H1 (cell line): ENCODE results near the gene DPF1. TPM values are rescaled to one million over a fixed set of nuclear protein-coding genes. Genes with fewer than 3 reads are reported as not detected.

Source experiments
- CTCF ChIA-PET: fragments of 300-600 bp; sonication (Branson Sonifier 250); formaldehyde crosslinking; loops from one replicate; lab custom pipeline; 2021; ENCODE audit not compliant: partially characterized antibody; lab: Charles Lee
- POLR2A ChIA-PET: fragments of 300-600 bp; sonication (Branson Sonifier 250); formaldehyde crosslinking; loops from one replicate; lab custom pipeline; 2021; ENCODE audit warnings: inconsistent platforms; ENCODE audit not compliant: partially characterized antibody; lab: Charles Lee
- DNase-seq, 2 experiments: peaks; one replicate each; pipeline versions ENCODE4 v3.0.0 to v3.0.0-alpha.2; 2010 to 2022; ENCODE audit warnings: low spot score in 2 of 2, low read depth in 1 of 2, mixed read lengths in 1 of 2
- FAIRE-seq: peaks from 2 replicates; lab custom pipeline; 2011; peaks lifted over from hg19 to GRCh38; lab: Jason Lieb, UNC
- H2AFZ ChIP-seq: 2 replicates; pipeline ENCODE4 v1.8.1; 2012; ENCODE audit warnings: low read length, inconsistent platforms
- H2AK5ac ChIP-seq: 2 replicates; pipeline ENCODE4 v1.6.1; 2013; ENCODE audit warnings: low read depth, low read length
- H2BK120ac ChIP-seq: replicated peaks from 2 replicates; pipeline ENCODE3; 2013; ENCODE audit warnings: low read depth, low read length, inconsistent platforms
- H2BK12ac ChIP-seq: 2 replicates; pipeline ENCODE4 v1.6.1; 2013; ENCODE audit warnings: low read depth, low read length
- H2BK15ac ChIP-seq: 2 replicates; pipeline ENCODE4 v1.6.1; 2013; ENCODE audit warnings: low read length
- H2BK20ac ChIP-seq: 2 replicates; pipeline ENCODE4 v1.6.1; 2013; ENCODE audit warnings: low read length
- H2BK5ac ChIP-seq: 2 replicates; pipeline ENCODE4 v1.6.1; 2013; ENCODE audit warnings: low read depth, low read length
- H3K14ac ChIP-seq: 2 replicates; pipeline ENCODE4 v1.6.1; 2013; ENCODE audit warnings: inconsistent platforms; ENCODE audit not compliant: insufficient read length
- H3K18ac ChIP-seq: 2 replicates; pipeline ENCODE4 v1.6.1; 2013; ENCODE audit warnings: low read length; ENCODE audit errors: extremely low read depth
- H3K23ac ChIP-seq: 2 replicates; pipeline ENCODE4 v1.6.1; 2013; ENCODE audit warnings: inconsistent platforms; ENCODE audit not compliant: insufficient read length
- H3K23me2 ChIP-seq: 2 replicates; pipeline ENCODE4 v1.6.1; 2013; ENCODE audit warnings: low read depth, low read length
- H3K27ac ChIP-seq: 2 replicates; pipeline ENCODE4 v1.6.1; 2011; ENCODE audit warnings: low read depth, low read length, inconsistent platforms
- H3K27me3 ChIP-seq, 4 experiments: replicated peaks in 1 of 4; 1 replicate in 1 of 4; 2 replicates in 3 of 4; pipeline versions ENCODE4 v1.6.1 to v1.8.1; 2011 to 2013; ENCODE audit warnings: low read length in 3 of 4, mild to moderate bottlenecking in 3 of 4, inconsistent platforms in 2 of 4, mixed read lengths in 2 of 4, moderate library complexity in 1 of 4; ENCODE audit not compliant: control insufficient read depth in 3 of 4, insufficient read depth in 3 of 4; ENCODE audit errors: extremely low read depth in 1 of 4
- H3K36me3 ChIP-seq, 4 experiments: 2 replicates each; pipeline versions ENCODE4 v1.6.1 to v1.8.1; 2011 to 2013; ENCODE audit warnings: mild to moderate bottlenecking in 4 of 4, low read length in 3 of 4, moderate library complexity in 2 of 4, control low read depth in 1 of 4, inconsistent platforms in 1 of 4; ENCODE audit not compliant: insufficient read depth in 4 of 4, control insufficient read depth in 2 of 4
- H3K4ac ChIP-seq: replicated peaks from 2 replicates; pipeline ENCODE3; 2013; ENCODE audit warnings: low read length, low read depth, mixed read lengths, inconsistent platforms; ENCODE audit not compliant: insufficient read length
- H3K4me1 ChIP-seq, 4 experiments: replicated peaks in 1 of 4; 1 replicate in 1 of 4; 2 replicates in 3 of 4; pipeline versions ENCODE4 v1.6.1 to v1.8.1; 2011 to 2013; ENCODE audit warnings: low read length in 3 of 4, inconsistent platforms in 2 of 4, mixed read lengths in 1 of 4; ENCODE audit not compliant: insufficient read depth in 4 of 4, control insufficient read depth in 3 of 4
- H3K4me2 ChIP-seq, 2 experiments: 2 replicates each; pipeline versions ENCODE4 v1.6.1 to v1.8.1; 2011 to 2013; ENCODE audit warnings: low read depth in 2 of 2, low read length in 2 of 2, control low read depth in 1 of 2, inconsistent platforms in 1 of 2, mild to moderate bottlenecking in 1 of 2; ENCODE audit not compliant: insufficient read depth in 1 of 2
- H3K4me3 ChIP-seq, 4 experiments: fragments of 200-600, 300-600 bp in 1 of 4; sonication (generic), shearing (Covaris generic), sonication (Bioruptor Twin) in 1 of 4; 2 replicates each; pipeline versions ENCODE4 v1.5.1 to v1.8.1; 2011 to 2016; ENCODE audit warnings: low read length in 4 of 4, low read depth in 3 of 4, control low read depth in 2 of 4, inconsistent platforms in 2 of 4, mild to moderate bottlenecking in 2 of 4, mixed read lengths in 1 of 4, moderate library complexity in 1 of 4; ENCODE audit not compliant: insufficient read depth in 2 of 4; ENCODE audit errors: extremely low read depth in 1 of 4
- H3K56ac ChIP-seq: replicated peaks from 2 replicates; pipeline ENCODE3; 2013; ENCODE audit warnings: low read depth, mild to moderate bottlenecking, mixed read lengths, low read length, inconsistent platforms; ENCODE audit not compliant: insufficient read length
- H3K79me1 ChIP-seq: 2 replicates; pipeline ENCODE4 v1.6.1; 2013; ENCODE audit warnings: low read depth, low read length, control low read depth
- H3K79me2 ChIP-seq, 2 experiments: 2 replicates each; pipeline versions ENCODE4 v1.6.1 to v1.8.1; 2012 to 2013; ENCODE audit warnings: low read length in 2 of 2, mild to moderate bottlenecking in 2 of 2, inconsistent platforms in 1 of 2; ENCODE audit not compliant: insufficient read depth in 2 of 2, control insufficient read depth in 1 of 2
- H3K9ac ChIP-seq, 4 experiments: replicated peaks in 1 of 4; 1 replicate in 1 of 4; 2 replicates in 3 of 4; pipeline versions ENCODE4 v1.6.1 to v1.8.1; 2011 to 2013; ENCODE audit warnings: low read depth in 3 of 4, low read length in 3 of 4, control low read depth in 2 of 4, mild to moderate bottlenecking in 2 of 4, moderate library complexity in 2 of 4, inconsistent platforms in 1 of 4; ENCODE audit errors: extremely low read depth in 1 of 4
- H3K9me3 ChIP-seq, 2 experiments: 2 replicates each; pipeline versions ENCODE4 v1.6.1 to v1.8.1; 2012 to 2013; ENCODE audit warnings: mild to moderate bottlenecking in 2 of 2, moderate library complexity in 2 of 2, control low read depth in 1 of 2, inconsistent platforms in 1 of 2, low read depth in 1 of 2, low read length in 1 of 2, mixed read lengths in 1 of 2; ENCODE audit not compliant: insufficient read depth in 2 of 2
- H4K20me1 ChIP-seq, 2 experiments: replicated peaks in 1 of 2; 2 replicates each; pipeline versions ENCODE3 to v1.8.1; 2011 to 2013; ENCODE audit warnings: inconsistent platforms in 2 of 2, low read length in 2 of 2, mild to moderate bottlenecking in 1 of 2; ENCODE audit not compliant: insufficient read depth in 2 of 2, control insufficient read depth in 1 of 2
- H4K5ac ChIP-seq: 2 replicates; pipeline ENCODE4 v1.6.1; 2013; ENCODE audit warnings: low read length, low read depth, mixed read lengths, inconsistent platforms; ENCODE audit not compliant: insufficient read length
- H4K8ac ChIP-seq: 2 replicates; pipeline ENCODE4 v1.8.0; 2013; ENCODE audit warnings: mild to moderate bottlenecking, moderate library complexity, low read length, inconsistent platforms; ENCODE audit not compliant: insufficient read depth; ENCODE audit errors: extremely low read depth
- H4K91ac ChIP-seq: replicated peaks from 2 replicates; pipeline ENCODE3; 2013; ENCODE audit warnings: low read length, mixed read lengths, inconsistent platforms; ENCODE audit not compliant: insufficient read length
- BACH1 ChIP-seq: IDR thresholded peaks from 2 replicates; pipeline ENCODE4 v1.6.1; 2012; ENCODE audit warnings: low read length, improper control_type of control experiment
- CHD2 ChIP-seq: IDR thresholded peaks from 2 replicates; pipeline ENCODE4 v1.6.1; 2012; ENCODE audit warnings: low read length, improper control_type of control experiment
- GABPA ChIP-seq: IDR thresholded peaks from 2 replicates; pipeline ENCODE4 v1.6.1; 2011; ENCODE audit warnings: mild to moderate bottlenecking, low read length, moderate library complexity, borderline replicate concordance; ENCODE audit not compliant: insufficient read depth
- GTF2F1 ChIP-seq: IDR thresholded peaks from 2 replicates; pipeline ENCODE4 v1.6.1; 2012; ENCODE audit warnings: low read depth, low read length, improper control_type of control experiment, borderline replicate concordance
- PHF8 ChIP-seq: fragments of 200-600 bp; sonication (generic); conservative IDR thresholded peaks from 2 replicates; pipeline ENCODE4 v1.7.1; 2012; ENCODE audit warnings: low read depth, mild to moderate bottlenecking, inconsistent platforms, low read length, moderate library complexity
- SIN3A ChIP-seq, 2 experiments: IDR thresholded peaks in 1 of 2; conservative IDR thresholded peaks in 1 of 2; 2 replicates each; pipeline ENCODE4 v1.6.1; 2011 to 2012; ENCODE audit warnings: low read length in 2 of 2, improper control_type of control experiment in 1 of 2, low read depth in 1 of 2, mild to moderate bottlenecking in 1 of 2
- SUZ12 ChIP-seq: fragments of 200-600 bp; sonication (generic); IDR thresholded peaks from 2 replicates; pipeline ENCODE4 v1.6.1; 2012; ENCODE audit warnings: mild to moderate bottlenecking, inconsistent platforms, low read length, moderate library complexity, mixed read lengths
- TAF7 ChIP-seq: optimal IDR thresholded peaks from 2 replicates; pipeline ENCODE3; 2011; ENCODE audit warnings: low read depth, mild to moderate bottlenecking, inconsistent platforms, low read length, moderate library complexity, borderline replicate concordance
- whole genome bisulfite sequencing, 2 experiments: shearing (Covaris generic) in 1 of 2; methylation state at CpG; one replicate each; pipeline versions ENCODE4 v1.1.6 to v1.1.7; 2013 to 2015; ENCODE audit warnings: low lambda C conversion rate in 2 of 2, mixed read lengths in 2 of 2, inconsistent platforms in 1 of 2, low coverage in 1 of 2, missing lambda C conversion rate in 1 of 2; ENCODE audit not compliant: insufficient replicate concordance in 2 of 2, insufficient coverage in 1 of 2, insufficient read length in 1 of 2; ENCODE audit errors: extremely low coverage in 1 of 2, missing lambda C conversion rate in 1 of 2; 5-methylcytosine and 5-hydroxymethylcytosine counted together
- polyA plus RNA-seq, 7 experiments: library from polyadenylated mRNA; depleted of rRNA in 3 of 7; stranded (reverse) in 5 of 7; unstranded in 2 of 7; fragments of >200 nt in 5 of 7; fragments of 200-250 nt in 2 of 7; gene quantifications; 1 replicate in 5 of 7; 2 replicates in 1 of 7; 4 replicates in 1 of 7; pipeline versions ENCODE4 v1.2.1 to v1.2.3, GENCODE V29; 2011 to 2013; ENCODE audit warnings: missing spikeins in 2 of 7, mixed read lengths in 2 of 7
- total RNA-seq: library from RNA; stranded (reverse); fragmentation: NEBNext Ultra II Directional; extraction: Animal tissue kit (Norgen Biotek cat#: 25700); gene quantifications from 2 replicates; pipeline ENCODE4 v1.2.1, GENCODE V29; 2021

The DPF1 gene
- total and polyA plus RNA-seq, 2 of the 8 experiments (the other 6 are each of a cell fraction or from before 2014, with no cell fraction given) = 12.9 to 15.6 TPM

GRCh38 chr19:38255383-38256014 lies 31.5 kb upstream of the DPF1 start:
- H2AFZ ChIP-seq = 0 out of 2 replicates have a peak overlapping the region, but pooled peaks have one; percentile 34
- H2BK120ac ChIP-seq = peak overlapping the region; percentile 54
- peaks cover 0 to 2% of the 10 kb centered on the region in 2 experiments for H4K20me1 ChIP-seq
- H3K9ac ChIP-seq = no peak overlapping the region; a peak in 1 of 7 replicates
- no peak overlapping the region for H4K5ac ChIP-seq
- H4K8ac ChIP-seq = peak overlapping the region; percentile 46; the same call in 1 of the 2 replicates
- H3K23ac ChIP-seq = no peak overlapping the region
- peaks cover 0 to 16% (median 12%) of the 10 kb centered on the region in 4 experiments; a peak in 4 of 7 replicates for H3K27me3 ChIP-seq
- H2BK20ac ChIP-seq = 0 out of 2 replicates have a peak overlapping the region, but pooled peaks have one; percentile 48
- CTCF ChIA-PET = interaction anchor here (0.6 to 10.2 kb wide), 17 partner anchors 11 to 337 kb away, joined by 3 to 124 read pairs (median 4); partner anchors contain the start of genes C19orf33 and GGN
- no peaks in the 10 kb centered on the region for H3K9me3 ChIP-seq
- peak overlapping the region; percentile 39; the same call in 1 of the 2 replicates for H2BK12ac ChIP-seq
- H3K79me2 ChIP-seq = no peaks in the 10 kb centered on the region
- H2AK5ac ChIP-seq = 0 out of 2 replicates have a peak overlapping the region, but pooled peaks have one; percentile 65
- H3K4me1 ChIP-seq = peaks cover 9 to 37% (median 23%) of the 10 kb centered on the region in 4 experiments
- H3K79me1 ChIP-seq = 0 out of 2 replicates have a peak, but pooled peaks cover 2% of the 10 kb centered on the region
- WGBS, 2 experiments = 72% methylated on average over 16 of the region's 17 CpGs; no CpG with 5 or more reads in 1 of the 2 experiments
- H4K91ac ChIP-seq = peak overlapping the region; percentile 10
- H3K18ac ChIP-seq = peak overlapping the region; percentile 24; the same call in 1 of the 2 replicates
- peaks cover 8% of the 10 kb centered on the region; the same call in 1 of the 2 replicates for H3K23me2 ChIP-seq
- DNase-seq (no peak), FAIRE-seq (no peak)
- no peak overlapping the region for H3K56ac ChIP-seq
- POLR2A ChIA-PET = interaction anchor here (1.1 to 3.6 kb wide), 7 partner anchors 8 to 63 kb away, joined by 3 to 20 read pairs (median 9); partner anchors contain the start of genes C19orf33 and SPINT2
- H3K4me3 ChIP-seq = peak overlapping the region; percentile 48 to 63 (median 51)
- peak overlapping the region; percentile 92; the same call in 1 of the 2 replicates for H2BK15ac ChIP-seq
- H3K4ac ChIP-seq = peak overlapping the region; percentile 91
- no peak overlapping the region for H3K14ac ChIP-seq
- H3K4me2 ChIP-seq = peak overlapping the region; percentile 71 to 78
- H3K36me3 ChIP-seq = no peaks in the 10 kb centered on the region
- peak overlapping the region; percentile 44; the same call in 1 of the 2 replicates for H2BK5ac ChIP-seq
- no peak overlapping the region for H3K27ac ChIP-seq
- no peak for TF ChIP-seq CHD2
- no peak for TF ChIP-seq PHF8
- no peak for TF ChIP-seq GTF2F1
- no peak for TF ChIP-seq TAF7
- TF ChIP-seq SIN3A (conservative IDR thresholded peaks at IDR 0.05 in 1 of 2, IDR thresholded peaks at IDR 0.05 in 1 of 2; ENCODE audit: low read depth in 1 of 2, low read length in 2 of 2) = no peak
- TF ChIP-seq SUZ12 = 0 out of 2 replicates have a peak, but pooled peaks have one; percentile 14
- no peak for TF ChIP-seq BACH1
- no peak for TF ChIP-seq GABPA
